HCT116 (cell line): ENCODE measurements around the gene KIAA1549. TPM values are rescaled to one million over a fixed set of nuclear protein-coding genes. Genes with fewer than 3 reads are reported as not detected.

ENCODE experiments used
- ATAC-seq: fragments of 200-7000 bp; cut with Tn5 transposase; 2 replicates; pipeline ENCODE4 v1.9.1; 2020; ENCODE audit warnings: mild to moderate bottlenecking, moderate library complexity
- BruUV-seq: library from RNA; stranded (reverse); fragments of 400-500 nt; replicated peaks from 2 replicates; lab custom pipeline; 2021; lab: Mats Ljungman, UMichigan
- CTCF ChIA-PET: fragments of 300-600 bp; sonication (Branson Sonifier 250); formaldehyde crosslinking; loops from one replicate; lab custom pipeline; 2021; ENCODE audit warnings: antibody characterized with exemption; lab: Charles Lee
- POLR2A ChIA-PET: fragments of 300-600, 350-600 bp; sonication (Branson Sonifier 250); formaldehyde crosslinking; loops from one replicate; lab custom pipeline; 2021; ENCODE audit warnings: antibody characterized with exemption; lab: Charles Lee
- RAD21 ChIA-PET, 2 experiments: fragments of 300-600 bp; sonication (Branson Sonifier 250); formaldehyde crosslinking; loops; one replicate each; lab custom pipeline; 2023; ENCODE audit warnings: low total read pairs in 2 of 2; ENCODE audit not compliant: uncharacterized antibody in 2 of 2, unreplicated experiment in 2 of 2, low non-redundant PET in 1 of 2; lab: Charles Lee
- DNase-seq: peaks from one replicate; pipeline ENCODE4 v3.0.0-alpha.2; 2010; ENCODE audit warnings: low read depth, low spot score
- H2AFZ ChIP-seq: fragments of 200-600 bp; shearing (Covaris generic), sonication (generic); 2 replicates; pipeline ENCODE4 v1.6.1; 2017; ENCODE audit warnings: low read depth, mixed run types, mixed read lengths, antibody characterized with exemption, low read length; ENCODE audit not compliant: poor library complexity, severe bottlenecking
- H3K27ac ChIP-seq: 2 replicates; pipeline ENCODE4 v1.5.1; 2012; ENCODE audit warnings: low read depth, low read length
- H3K27me3 ChIP-seq: fragments of 200-600 bp; sonication (generic); 2 replicates; pipeline ENCODE4 v1.6.1; 2016; ENCODE audit warnings: mixed run types, low read length, mixed read lengths; ENCODE audit not compliant: insufficient read depth
- H3K36me3 ChIP-seq, 2 experiments: fragments of 200-500 bp in 1 of 2; fragments of 200-600 bp in 1 of 2; sonication (Bioruptor generic) in 1 of 2; sonication (generic) in 1 of 2; 2 replicates each; pipeline versions ENCODE4 v1.5.1 to v1.6.1; 2014 to 2016; ENCODE audit warnings: low read length in 2 of 2, inconsistent platforms in 1 of 2, mixed read lengths in 1 of 2, mixed run types in 1 of 2; ENCODE audit not compliant: insufficient read depth in 2 of 2, control insufficient read depth in 1 of 2
- H3K4me1 ChIP-seq, 2 experiments: fragments of 200-600 bp in 1 of 2; sonication (generic) in 1 of 2; 2 replicates each; pipeline versions ENCODE4 v1.5.1 to v1.6.1; 2012 to 2017; ENCODE audit warnings: low read length in 2 of 2, inconsistent platforms in 1 of 2, mild to moderate bottlenecking in 1 of 2, mixed read lengths in 1 of 2, mixed run types in 1 of 2, moderate library complexity in 1 of 2; ENCODE audit not compliant: insufficient read depth in 2 of 2, control insufficient read depth in 1 of 2
- H3K4me2 ChIP-seq: fragments of 200-600 bp; sonication (generic); 2 replicates; pipeline ENCODE4 v1.6.1; 2017; ENCODE audit warnings: mixed run types, low read length, mixed read lengths
- H3K4me3 ChIP-seq, 2 experiments: fragments of 200-600 bp in 1 of 2; sonication (generic) in 1 of 2; replicated peaks in 1 of 2; 2 replicates each; pipeline ENCODE4 v1.5.1; 2011 to 2016; ENCODE audit warnings: low read length in 2 of 2, control low read depth in 1 of 2, low read depth in 1 of 2, mild to moderate bottlenecking in 1 of 2, mixed read lengths in 1 of 2, mixed run types in 1 of 2
- H3K79me2 ChIP-seq: fragments of 200-600 bp; sonication (generic); 2 replicates; pipeline ENCODE4 v1.6.1; 2017; ENCODE audit warnings: mild to moderate bottlenecking, mixed run types, low read length, moderate library complexity, mixed read lengths; ENCODE audit not compliant: insufficient read depth
- H3K9ac ChIP-seq: fragments of 200-600 bp; sonication (generic); 2 replicates; pipeline ENCODE4 v1.6.1; 2016; ENCODE audit warnings: low read length, mixed read lengths
- H3K9me2 ChIP-seq: fragments of 200-600 bp; sonication (generic), shearing (Covaris generic); 2 replicates; pipeline ENCODE4 v1.6.1; 2017; ENCODE audit warnings: mixed run types, mild to moderate bottlenecking, moderate library complexity; ENCODE audit not compliant: insufficient read depth
- H3K9me3 ChIP-seq, 2 experiments: fragments of 200-500 bp in 1 of 2; fragments of 200-600 bp in 1 of 2; sonication (Bioruptor generic) in 1 of 2; sonication (generic) in 1 of 2; 2 replicates each; pipeline ENCODE4 v1.6.1; 2014 to 2017; ENCODE audit warnings: low read length in 2 of 2, mixed read lengths in 2 of 2, inconsistent platforms in 1 of 2, low read depth in 1 of 2, mild to moderate bottlenecking in 1 of 2, mixed run types in 1 of 2, moderate library complexity in 1 of 2; ENCODE audit not compliant: control insufficient read depth in 1 of 2, insufficient read depth in 1 of 2
- H4K20me1 ChIP-seq: fragments of 200-600 bp; sonication (generic), shearing (Covaris generic); 2 replicates; pipeline ENCODE4 v1.6.1; 2017; ENCODE audit warnings: mixed run types, mild to moderate bottlenecking, moderate library complexity; ENCODE audit not compliant: insufficient read depth
- ATF3 ChIP-seq: IDR thresholded peaks from 2 replicates; pipeline ENCODE4 v1.6.1; 2012
- CBX3 ChIP-seq: IDR thresholded peaks from 2 replicates; pipeline ENCODE4 v1.6.1; 2012; ENCODE audit warnings: low read depth
- CEBPB ChIP-seq: IDR thresholded peaks from 2 replicates; pipeline ENCODE4 v1.6.1; 2012; ENCODE audit warnings: low read depth
- CTCF ChIP-seq, 3 experiments: fragments of 200-600 bp in 1 of 3; sonication (generic) in 1 of 3; IDR thresholded peaks in 2 of 3; conservative IDR thresholded peaks in 1 of 3; 2 replicates each; pipeline ENCODE4 v1.5.1; 2012 to 2017; ENCODE audit warnings: low read depth in 2 of 3, low read length in 2 of 3, antibody characterized with exemption in 1 of 3, borderline replicate concordance in 1 of 3, control low read depth in 1 of 3, mild to moderate bottlenecking in 1 of 3, mixed read lengths in 1 of 3, mixed run types in 1 of 3, moderate library complexity in 1 of 3; ENCODE audit not compliant: insufficient read depth in 1 of 3
- EGR1 ChIP-seq: IDR thresholded peaks from 2 replicates; pipeline ENCODE4 v1.6.1; 2012; ENCODE audit warnings: low read depth
- EZH2 ChIP-seq: fragments of 200-600 bp; sonication (generic); IDR thresholded peaks from 2 replicates; pipeline ENCODE4 v1.6.1; 2017; ENCODE audit warnings: antibody characterized with exemption, mixed run types
- FOSL1 ChIP-seq: IDR thresholded peaks from 2 replicates; pipeline ENCODE4 v1.6.1; 2012; ENCODE audit warnings: low read depth
- JUND ChIP-seq: IDR thresholded peaks from 2 replicates; pipeline ENCODE4 v1.6.1; 2012
- POLR2AphosphoS5 ChIP-seq: IDR thresholded peaks from 2 replicates; pipeline ENCODE4 v1.6.1; 2011; ENCODE audit warnings: mild to moderate bottlenecking, low read depth, low read length, moderate library complexity
- RAD21 ChIP-seq: IDR thresholded peaks from 2 replicates; pipeline ENCODE4 v1.6.1; 2012; ENCODE audit warnings: low read depth, mild to moderate bottlenecking
- REST ChIP-seq: IDR thresholded peaks from 2 replicates; pipeline ENCODE4 v1.6.1; 2012; ENCODE audit warnings: low read depth
- SIN3A ChIP-seq: IDR thresholded peaks from 2 replicates; pipeline ENCODE4 v1.6.1; 2012; ENCODE audit warnings: low read depth
- SP1 ChIP-seq: IDR thresholded peaks from 2 replicates; pipeline ENCODE4 v1.6.1; 2012; ENCODE audit warnings: low read depth
- SRF ChIP-seq: IDR thresholded peaks from 2 replicates; pipeline ENCODE4 v1.6.1; 2012; ENCODE audit warnings: low read depth
- TCF7L2 ChIP-seq: IDR thresholded peaks from 2 replicates; pipeline ENCODE4 v1.7.0; 2011; ENCODE audit warnings: borderline replicate concordance, inconsistent platforms; ENCODE audit not compliant: insufficient read depth, insufficient read length; ENCODE audit errors: extremely low read depth
- ZFX ChIP-seq: fragments of 450-650 bp; IDR thresholded peaks from 2 replicates; pipeline ENCODE4 v1.6.1; 2017
- ZNF274 ChIP-seq: fragments of 200-500 bp; sonication (Bioruptor generic); IDR thresholded peaks from 2 replicates; pipeline ENCODE4 v1.6.1; 2014; ENCODE audit warnings: mild to moderate bottlenecking, low read depth, low read length, inconsistent platforms
- intact Hi-C: fragments of 100-400 bp; cut with micrococcal nuclease; formaldehyde crosslinking; loops from 2 replicates; pipeline ENCODE4 v1.10.0; 2022
- total RNA-seq: library from RNA; stranded (reverse); gene quantifications from one replicate; pipeline ENCODE4 v1.2.1, GENCODE V29; 2021; ENCODE audit not compliant: unreplicated experiment
- TF ChIP-seq, protein P1 (sequence below): IDR thresholded peaks from 2 replicates; pipeline ENCODE4 v1.6.1; 2012

Gene KIAA1549
- total RNA-seq, 1 experiment from 2014 or later, result 3.9 TPM

GRCh38 chr7:138890499-138891445 is 90.4 kb downstream of the KIAA1549 start:
- no peak for ATAC-seq
- H3K79me2 ChIP-seq, result no peaks in the 10 kb centered on the region
- no TSS peak for BruUV-seq
- no peak overlapping the region for H3K9ac ChIP-seq
- RAD21 ChIA-PET, result no interaction called here
- CTCF ChIA-PET, result no interaction called here
- no peak overlapping the region for H3K27ac ChIP-seq
- no peaks in the 10 kb centered on the region for H3K27me3 ChIP-seq
- no peaks in the 10 kb centered on the region for H3K9me3 ChIP-seq
- H3K4me2 ChIP-seq, result no peak overlapping the region
- TF ChIP-seq CTCF (IDR thresholded peaks at IDR 0.05 in 2 of 3, conservative IDR thresholded peaks at IDR 0.05 in 1 of 3; ENCODE audit: borderline replicate concordance in 1 of 3, insufficient read depth in 1 of 3, low read depth in 2 of 3, low read length in 2 of 3), result no peak
- TF ChIP-seq JUND, result no peak
- no peak for TF ChIP-seq TCF7L2
- no peak for TF ChIP-seq EGR1
- no peak for TF ChIP-seq ATF3
- TF ChIP-seq CBX3, result no peak
- TF ChIP-seq SIN3A, result no peak
- TF ChIP-seq EZH2, result no peak
- TF ChIP-seq RAD21, result no peak
- no peak for TF ChIP-seq SRF
- no peak for TF ChIP-seq ZNF274
- no peak for TF ChIP-seq SP1
- no peak for TF ChIP-seq CEBPB
- no peak for TF ChIP-seq FOSL1
- TF ChIP-seq, protein P1, sequence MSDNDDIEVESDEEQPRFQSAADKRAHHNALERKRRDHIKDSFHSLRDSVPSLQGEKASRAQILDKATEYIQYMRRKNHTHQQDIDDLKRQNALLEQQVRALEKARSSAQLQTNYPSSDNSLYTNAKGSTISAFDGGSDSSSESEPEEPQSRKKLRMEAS, result no peak
- no peak for TF ChIP-seq ZFX
- TF ChIP-seq REST, result no peak
- TF ChIP-seq POLR2AphosphoS5, result no peak
- H2AFZ ChIP-seq, result no peak overlapping the region
- POLR2A ChIA-PET, result no interaction called here
- H3K9me2 ChIP-seq, result no peaks in the 10 kb centered on the region
- no peaks in the 10 kb centered on the region for H4K20me1 ChIP-seq
- DNase-seq, result no peak
- peaks cover 0 to 7% of the 10 kb centered on the region in 2 experiments; a peak in 1 of 4 replicates for H3K4me1 ChIP-seq
- intact Hi-C loops, result no loop called here
- no peaks in the 10 kb centered on the region for H3K36me3 ChIP-seq
- H3K4me3 ChIP-seq, result no peak overlapping the region
